Occipital lobe (tissue), 2 donors: ENCODE measurements around the gene AJUBA. TPM values are rescaled to one million over a fixed set of nuclear protein-coding genes. Genes with fewer than 3 reads are reported as not detected.
"Not testable (repeated sequence)": the region's sequence is repeated elsewhere in the genome, so short reads cannot be mapped to it uniquely, and the experiment has no call there.

Experiments used
- DNase-seq: peaks from one replicate; lab custom pipeline; 2025; lab: John Stamatoyannopoulos, UW
- total RNA-seq: library from RNA; depleted of rRNA; stranded (reverse); fragments of >200 nt; gene quantifications from one replicate; pipeline ENCODE4 v1.2.3, GENCODE V29; 2014

The AJUBA gene
- total RNA-seq, 1 donor from 2014 or later: 8.1 TPM

DNA sequence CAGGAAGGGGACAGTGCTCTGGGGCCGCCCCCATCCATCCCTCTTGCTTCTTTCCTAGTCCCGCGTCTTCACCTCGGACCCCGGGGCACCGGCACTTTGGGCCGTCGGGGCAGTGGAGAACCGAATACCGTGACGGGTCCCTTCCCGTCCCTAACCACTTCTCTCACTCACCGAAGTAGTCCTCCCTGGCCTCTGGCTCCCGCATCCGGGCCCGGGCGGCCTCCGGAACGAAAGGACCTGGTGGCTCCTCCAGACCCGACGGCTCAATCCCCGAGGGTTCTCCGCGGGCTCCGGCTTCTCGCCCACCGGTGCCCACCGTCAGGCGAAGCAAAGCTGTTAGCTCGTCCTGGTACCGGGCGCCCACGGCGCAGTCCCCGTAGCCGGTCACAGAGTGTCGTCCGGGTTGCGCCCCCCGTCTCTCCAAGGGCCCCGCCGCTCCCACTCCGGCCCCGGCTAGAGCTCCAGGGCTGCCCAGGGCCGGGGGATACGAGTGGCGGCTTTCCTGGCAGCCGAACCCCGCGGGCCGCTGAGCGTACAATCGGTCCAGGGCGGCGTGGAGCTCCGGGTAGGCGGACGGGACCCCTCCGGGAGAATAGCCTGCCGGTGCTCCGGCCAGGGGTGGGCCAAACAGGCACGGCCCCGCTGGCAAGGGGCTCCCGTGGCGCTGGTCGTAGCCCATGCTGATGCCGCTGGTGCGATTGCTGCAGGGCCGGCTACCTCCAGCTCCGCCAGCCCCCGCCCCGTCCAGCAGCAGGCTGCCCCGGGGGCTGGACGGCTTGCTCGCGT lies 1.1 kb downstream of the AJUBA start:
- DNase-seq: no peak

DNA sequence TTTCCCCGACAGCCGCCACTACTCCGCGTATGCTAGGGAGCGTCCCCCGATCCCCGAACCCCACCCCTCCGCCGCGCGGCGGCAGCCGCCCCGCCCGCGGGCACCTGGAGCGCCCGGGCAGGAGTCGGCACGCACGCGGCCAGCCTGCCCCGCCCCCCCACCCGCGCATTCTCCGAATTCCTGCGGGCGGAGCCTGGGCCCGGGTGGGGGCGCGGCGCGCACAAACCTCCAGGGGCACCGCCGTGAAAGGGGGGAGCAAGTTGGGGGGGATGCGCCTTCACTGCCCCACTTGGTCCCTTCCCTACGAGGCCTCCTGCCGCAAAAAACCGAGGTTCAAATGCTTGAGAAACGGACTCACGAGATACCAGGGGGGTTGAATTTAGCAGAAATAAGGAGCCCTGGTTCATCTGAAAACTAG lies 1.7 kb downstream of the AJUBA start:
- no peak for DNase-seq

- no peak for DNase-seq
Observed at GRCh38 chr14:22979748-22980392, 2.5 kb downstream of the AJUBA start.

DNA sequence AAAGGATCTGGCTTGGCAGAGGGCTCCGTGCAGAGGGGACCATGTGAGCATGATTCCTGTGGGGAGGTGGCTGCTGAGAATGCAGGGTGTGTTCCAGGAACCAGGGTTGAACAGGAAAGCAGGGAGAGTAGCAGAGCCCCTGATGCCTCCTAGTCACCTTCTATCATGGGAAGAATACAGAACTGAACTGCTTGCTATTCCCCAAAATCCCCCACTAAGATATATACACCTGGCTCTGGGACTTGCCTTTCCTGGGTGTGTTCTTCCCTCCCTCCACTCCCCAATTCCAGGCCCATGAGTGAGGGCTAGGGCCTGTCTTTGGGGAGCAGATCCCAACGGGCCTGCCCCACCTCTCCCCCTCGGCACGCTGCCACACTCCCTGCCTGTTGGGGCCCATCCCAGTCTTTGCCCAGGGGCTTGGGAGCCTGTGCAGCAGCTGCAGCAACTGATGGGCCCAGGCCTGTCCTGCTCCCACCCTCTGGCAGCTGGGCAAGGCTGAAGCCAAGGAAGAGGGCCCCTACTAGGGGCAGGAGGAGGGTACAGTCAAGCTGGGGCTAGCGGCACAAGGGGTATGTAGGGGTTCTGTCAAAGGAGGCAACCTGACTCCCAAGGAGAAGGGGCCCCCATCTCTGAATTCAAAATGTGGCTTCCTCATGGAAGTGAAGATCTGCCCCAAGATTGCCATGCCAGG lies 3.2 kb downstream of the AJUBA start:
- no peak for DNase-seq

- DNase-seq: no peak
Observed at GRCh38 chr14:22978487-22978837, 3.9 kb downstream of the AJUBA start.

DNA sequence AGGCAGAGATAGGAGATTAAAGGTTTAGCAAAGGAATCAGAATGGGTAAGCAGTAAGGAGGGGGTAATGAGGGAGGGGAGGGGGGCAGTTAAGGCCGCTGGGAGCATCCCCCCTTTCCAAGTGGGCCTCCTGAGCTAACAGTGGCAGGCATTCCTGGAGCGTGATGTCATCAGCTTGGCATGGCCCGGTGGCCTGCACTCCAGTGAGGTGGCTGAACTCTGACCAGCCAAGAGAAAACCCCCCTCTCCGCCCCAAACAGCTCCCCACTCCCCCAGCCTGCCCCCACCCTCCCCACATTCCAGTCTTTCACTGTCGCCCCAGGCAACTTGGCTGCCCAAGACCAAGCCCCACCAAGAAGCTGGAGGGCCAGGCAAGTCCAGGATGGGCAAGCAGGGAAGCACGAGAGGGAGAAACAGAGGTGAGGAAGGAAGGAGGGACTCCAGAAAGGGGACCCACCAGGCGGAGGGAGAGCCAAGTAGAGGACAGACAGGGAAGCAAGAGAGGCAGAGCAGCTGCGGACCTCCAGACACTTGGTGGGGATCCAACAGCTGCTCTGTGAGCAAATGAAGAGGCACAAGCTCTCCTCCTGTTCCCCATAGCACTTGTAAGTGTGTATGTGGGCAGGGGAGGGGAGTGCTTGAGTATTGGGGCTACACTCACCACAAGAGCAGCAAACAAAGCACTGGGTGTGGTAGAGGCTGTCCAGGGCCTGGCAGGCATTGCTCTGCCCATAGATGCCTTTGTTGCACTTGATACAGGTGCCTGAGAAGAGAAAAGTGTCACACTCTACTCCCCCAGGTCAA lies 4.5 kb downstream of the AJUBA start:
- no peak for DNase-seq

DNA sequence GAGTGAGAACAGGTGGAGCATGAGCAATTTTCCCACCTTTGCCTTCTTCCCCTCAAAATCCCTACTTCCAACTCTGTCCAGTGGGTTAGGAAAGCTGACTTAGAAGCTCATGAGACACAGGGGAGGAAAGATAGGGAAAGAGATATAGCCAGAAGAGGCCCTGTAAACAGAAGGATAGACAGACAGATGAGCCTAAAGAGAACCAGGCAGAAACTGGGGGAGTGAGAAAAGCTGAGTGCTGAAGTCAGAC lies 5.0 kb downstream of the AJUBA start:
- no peak for DNase-seq

- DNase-seq: no peak
Observed at GRCh38 chr14:22976620-22977433, 5.5 kb downstream of the AJUBA start.

DNA sequence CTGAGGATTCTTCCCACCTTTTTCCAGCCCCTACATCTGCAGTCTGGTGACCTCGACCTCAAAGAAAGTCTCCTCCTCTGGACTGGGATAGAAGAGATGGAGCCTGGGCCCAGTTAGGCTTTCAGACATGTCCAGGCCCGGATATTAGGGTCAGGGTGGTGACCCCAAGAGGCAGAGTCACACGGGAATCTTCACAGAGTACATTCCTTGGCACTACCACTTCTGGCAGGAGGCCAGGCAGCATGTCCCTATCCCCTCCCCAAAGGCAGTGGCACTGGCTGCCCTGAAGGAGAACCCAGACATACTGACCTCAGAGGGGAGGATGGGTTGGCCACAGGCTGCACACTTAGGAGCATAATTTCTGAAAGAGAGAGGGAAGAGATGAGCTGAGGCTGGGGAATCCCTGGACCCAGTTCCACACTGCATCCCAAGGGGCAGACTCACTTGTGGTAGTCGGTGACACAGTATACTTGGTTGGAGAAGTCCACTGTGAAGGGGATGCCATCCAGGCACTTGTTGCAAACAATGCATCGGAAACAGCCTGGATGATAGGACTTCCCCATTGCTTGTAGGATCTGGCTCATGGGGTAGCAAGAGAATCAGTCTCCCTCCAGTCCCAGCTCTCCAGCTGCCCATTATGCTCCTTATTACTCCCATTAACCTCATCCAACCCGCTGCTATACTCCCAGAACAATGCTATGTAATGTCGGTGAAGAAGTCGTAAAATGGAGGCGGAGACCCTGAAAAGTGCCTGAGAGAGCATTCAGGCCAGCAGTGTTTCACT lies 7.6 kb downstream of the AJUBA start:
- DNase-seq: no peak

GRCh38 chr14:22973217-22974032 lies 8.9 kb downstream of the AJUBA start:
- no peak for DNase-seq

DNA sequence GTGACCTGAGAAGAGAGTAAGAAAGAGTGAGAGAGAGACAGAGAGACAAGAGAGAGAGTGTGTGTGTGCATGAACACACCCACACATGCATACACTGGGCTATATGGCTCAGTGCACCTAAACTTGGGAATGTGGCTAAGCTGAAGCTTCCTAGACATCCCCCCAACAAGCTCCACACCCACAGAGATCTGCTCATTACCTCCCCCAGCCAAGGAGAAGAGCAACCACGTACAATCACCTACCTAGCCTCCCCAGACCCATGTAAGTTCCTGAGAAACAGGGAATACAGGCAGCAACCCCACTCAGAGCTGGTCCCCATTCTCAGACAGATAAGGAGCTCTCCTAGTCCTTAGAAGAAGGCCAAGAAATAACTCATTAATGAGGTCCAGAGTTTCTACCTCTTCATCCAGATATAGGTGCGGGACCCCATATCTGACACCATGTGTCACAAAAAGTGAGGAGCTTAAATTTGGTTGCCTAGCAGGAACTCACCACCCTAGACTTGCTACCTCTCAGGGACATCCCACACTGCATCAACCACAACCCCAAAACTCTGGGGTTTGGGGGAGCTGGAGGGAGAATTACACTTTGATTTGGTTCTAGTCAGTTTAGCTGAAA lies 9.9 kb downstream of the AJUBA start:
- no peak for DNase-seq

DNA sequence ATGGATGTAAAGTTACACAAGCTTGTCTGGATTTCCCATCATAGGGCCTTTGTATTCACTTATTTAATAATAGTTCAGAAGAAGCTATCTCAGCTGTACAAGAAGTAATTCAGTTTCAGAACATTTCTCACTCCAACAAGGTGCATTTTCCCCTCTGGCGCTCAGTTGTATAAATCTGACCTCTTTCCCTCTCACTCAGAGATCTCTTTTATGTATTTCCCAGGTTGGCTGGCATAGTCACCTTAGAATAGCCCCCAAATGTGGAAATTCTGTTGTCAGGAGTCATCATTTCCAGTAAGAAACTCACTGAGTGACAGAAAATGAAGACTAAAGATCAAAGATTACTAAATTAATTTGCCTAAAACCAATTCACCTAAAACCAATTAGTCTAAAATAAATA lies 11.2 kb downstream of the AJUBA start:
- no peak for DNase-seq

- no peak for DNase-seq
Observed at GRCh38 chr14:22966783-22967269, 15.5 kb downstream of the AJUBA start.

DNA sequence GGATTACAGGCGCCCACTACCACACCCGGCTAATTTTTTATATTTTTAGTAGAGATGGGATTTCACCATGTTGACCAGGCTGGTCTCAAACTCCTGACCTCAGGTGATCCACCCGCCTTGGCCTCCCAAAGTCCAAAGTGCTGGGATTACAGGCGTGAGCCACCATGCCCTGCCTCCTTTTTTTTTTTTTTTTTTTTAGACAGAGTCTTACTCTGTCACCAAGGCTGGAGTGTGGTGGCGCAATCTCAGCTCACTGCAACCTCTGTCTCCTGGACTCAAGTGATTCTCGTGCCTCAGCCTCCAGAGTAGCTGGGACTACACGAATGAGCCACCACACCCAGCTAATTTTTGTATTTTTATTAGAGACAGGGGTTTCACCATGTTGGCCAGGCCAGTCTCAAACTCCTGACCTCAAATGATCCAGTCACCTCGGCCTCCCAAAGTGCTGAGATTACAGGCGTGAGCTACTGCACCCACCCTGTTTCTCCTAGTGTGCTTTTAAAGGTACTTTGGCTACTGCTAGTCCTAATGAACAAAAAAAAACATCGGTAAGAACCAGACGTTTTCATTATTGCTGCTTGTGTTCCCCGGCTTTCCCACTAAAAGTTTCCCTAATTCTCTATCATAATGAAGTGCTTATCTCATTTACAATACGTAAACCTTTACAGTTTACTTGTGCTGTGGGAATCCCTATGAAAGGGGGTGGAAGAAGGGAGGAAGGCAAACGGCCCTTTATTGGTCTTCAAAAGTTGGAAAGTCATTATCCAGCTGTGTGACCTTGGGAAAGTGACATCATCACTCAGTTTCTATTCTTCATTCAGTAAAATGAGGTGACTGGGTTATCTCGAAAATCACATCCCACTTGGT lies 16.2 kb downstream of the AJUBA start:
- DNase-seq: not testable (repeated sequence)

DNA sequence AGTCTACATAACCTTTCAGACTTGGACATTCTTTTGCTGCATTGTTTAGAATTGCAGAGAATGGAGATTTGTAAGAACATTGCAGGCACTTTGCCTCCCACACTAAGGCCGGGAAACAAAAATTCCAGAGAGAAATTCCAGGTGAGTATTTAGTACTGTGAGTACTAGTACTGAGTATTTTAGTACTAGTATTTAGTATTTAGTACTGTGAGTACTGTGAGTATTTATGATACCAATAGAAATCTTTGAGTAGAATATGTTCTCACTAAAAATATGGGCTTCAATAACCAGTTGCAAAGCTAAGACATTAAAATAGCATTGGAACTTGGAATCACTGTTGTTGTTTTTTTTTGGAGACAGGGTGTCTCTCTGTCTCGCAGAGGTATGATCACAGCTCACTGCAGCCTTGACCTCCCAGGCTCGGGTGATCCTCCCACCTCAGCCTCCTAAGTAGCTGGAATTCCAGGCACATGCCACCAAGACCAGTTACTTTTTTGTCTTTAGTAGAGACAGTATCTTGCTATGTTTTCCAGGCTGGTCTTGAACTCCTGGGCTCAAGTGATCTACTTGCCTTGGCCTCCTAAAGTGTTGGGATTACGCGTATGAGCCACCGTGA lies 20.2 kb downstream of the AJUBA start:
- DNase-seq: no peak

GRCh38 chr14:22955702-22956569 lies 26.4 kb downstream of the AJUBA start:
- no peak for DNase-seq

- DNase-seq: no peak
Observed at GRCh38 chr14:22952418-22952817, 29.9 kb downstream of the AJUBA start.
